GM10248 (cell line): Measurements from ENCODE around the gene UVRAG.

Experiments used
- CTCF ChIA-PET: fragments of 300-600 bp; sonication (Branson Sonifier 250); formaldehyde crosslinking; extraction: SDS; loops from one replicate; lab custom pipeline; 2021; ENCODE audit warnings: antibody characterized with exemption; lab: Yijun Ruan, JAX
- POLR2A ChIA-PET: fragments of 350-650 bp; sonication (Branson Sonifier 250); formaldehyde crosslinking; extraction: SDS; loops from one replicate; lab custom pipeline; 2020; ENCODE audit warnings: antibody characterized with exemption; lab: Yijun Ruan, JAX
- DNase-seq: peaks from one replicate; pipeline ENCODE4 v3.0.0; 2012; ENCODE audit errors: extremely low spot score
- CTCF ChIP-seq: IDR thresholded peaks from 2 replicates; pipeline ENCODE4 v1.5.1; 2012; ENCODE audit warnings: mild to moderate bottlenecking, low read depth; ENCODE audit errors: extremely low read depth, missing control alignments, control extremely low read depth

The UVRAG gene

DNA sequence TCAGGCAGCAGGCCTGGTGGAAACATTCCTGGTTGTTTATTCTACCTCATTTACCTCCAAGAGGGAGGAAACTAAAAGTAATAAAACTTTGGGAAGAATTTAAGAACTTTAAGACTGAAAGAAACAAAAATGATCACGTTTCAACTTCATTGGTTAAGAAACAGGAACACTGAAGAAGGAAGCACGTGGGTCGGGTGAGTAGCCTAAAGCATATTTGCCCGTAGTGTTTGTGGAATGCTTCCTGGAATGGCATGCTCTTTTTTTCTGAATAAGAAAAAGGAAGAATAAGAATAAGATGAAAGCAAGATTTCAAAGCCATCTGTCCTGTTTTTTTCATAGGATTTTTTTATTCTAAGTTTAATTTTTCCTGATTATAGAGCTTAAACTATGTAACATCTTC lies 308.2 kb downstream of the UVRAG start:
- ChIA-PET CTCF (interaction anchor here (2.8 kb wide), 2 partner anchors 8 to 10 kb away, joined by 11 to 25 read pairs; no protein-coding TSS in a partner anchor), POLR2A (no interaction called here)
- no peak for DNase-seq
- no peak for TF ChIP-seq CTCF

DNA sequence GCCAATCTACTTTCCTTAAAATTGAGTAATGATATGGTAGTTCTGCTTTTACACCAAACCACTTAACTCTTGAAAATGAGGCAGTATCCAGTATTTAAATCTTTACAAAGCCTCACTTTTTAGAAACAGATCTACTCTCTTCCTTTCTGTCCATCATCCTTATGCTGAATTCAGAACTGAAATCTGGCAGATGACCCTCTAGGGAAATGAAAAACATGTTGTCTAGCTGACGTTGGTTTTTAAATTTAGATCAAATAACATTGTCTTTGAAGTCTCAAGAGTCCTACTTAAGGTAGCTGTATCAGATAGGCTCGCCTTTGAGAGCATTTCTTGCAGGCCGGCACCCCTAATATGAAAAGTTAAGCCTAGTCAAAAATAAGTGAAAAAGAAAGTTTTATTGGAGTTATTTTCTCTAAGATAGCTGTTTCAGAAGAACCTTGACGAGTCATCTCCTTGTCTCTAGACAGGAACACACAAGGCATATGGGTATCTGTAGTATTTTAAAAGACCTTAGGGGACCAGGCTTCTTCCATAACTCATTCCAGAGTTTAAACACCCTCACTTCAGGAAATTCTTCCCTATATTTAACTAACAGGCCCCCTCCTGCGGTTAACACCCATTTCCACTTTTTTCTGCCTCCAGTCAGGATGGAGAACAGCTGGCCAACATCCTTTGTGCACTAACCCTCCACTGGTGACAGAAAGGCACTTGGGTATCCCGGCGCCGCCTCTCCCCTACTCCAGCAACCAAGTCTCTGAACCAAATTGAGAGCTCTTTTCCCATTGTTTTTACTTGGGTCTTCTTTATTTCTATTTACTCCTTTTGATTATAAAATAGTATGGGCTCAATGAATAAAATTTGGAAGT lies 310.1 kb downstream of the UVRAG start:
- no peak for TF ChIP-seq CTCF
- CTCF ChIA-PET, result interaction anchor here (0.9 to 2.3 kb wide), 7 partner anchors 9 to 402 kb away, joined by 3 to 10 read pairs (median 3); no protein-coding TSS in a partner anchor
- POLR2A ChIA-PET, result interaction anchor here (0.6 to 0.7 kb wide), 2 partner anchors 9 to 1899 kb away, joined by 4 to 5 read pairs; no protein-coding TSS in a partner anchor
- DNase-seq, result peak; percentile 31

- ChIA-PET POLR2A (no interaction called here), CTCF (interaction anchor here (1.1 to 6.5 kb wide), 5 partner anchors 8 to 22 kb away, joined by 3 to 28 read pairs (median 6); no protein-coding TSS in a partner anchor)
- TF ChIP-seq CTCF, result no peak
- DNase-seq, result no peak
Observed at GRCh38 chr11:76129729-76130128, 314.7 kb downstream of the UVRAG start.

- no peak for DNase-seq
- no peak for TF ChIP-seq CTCF
- CTCF ChIA-PET, result interaction anchor here (1.0 to 6.5 kb wide), 9 partner anchors 9 to 76 kb away, joined by 3 to 28 read pairs (median 6); no protein-coding TSS in a partner anchor
- POLR2A ChIA-PET, result interaction anchor here (0.6 to 0.7 kb wide), 2 partner anchors 19 to 363 kb away, joined by 3 read pairs; no protein-coding TSS in a partner anchor
Observed at GRCh38 chr11:76131142-76131541, 316.1 kb downstream of the UVRAG start.

DNA sequence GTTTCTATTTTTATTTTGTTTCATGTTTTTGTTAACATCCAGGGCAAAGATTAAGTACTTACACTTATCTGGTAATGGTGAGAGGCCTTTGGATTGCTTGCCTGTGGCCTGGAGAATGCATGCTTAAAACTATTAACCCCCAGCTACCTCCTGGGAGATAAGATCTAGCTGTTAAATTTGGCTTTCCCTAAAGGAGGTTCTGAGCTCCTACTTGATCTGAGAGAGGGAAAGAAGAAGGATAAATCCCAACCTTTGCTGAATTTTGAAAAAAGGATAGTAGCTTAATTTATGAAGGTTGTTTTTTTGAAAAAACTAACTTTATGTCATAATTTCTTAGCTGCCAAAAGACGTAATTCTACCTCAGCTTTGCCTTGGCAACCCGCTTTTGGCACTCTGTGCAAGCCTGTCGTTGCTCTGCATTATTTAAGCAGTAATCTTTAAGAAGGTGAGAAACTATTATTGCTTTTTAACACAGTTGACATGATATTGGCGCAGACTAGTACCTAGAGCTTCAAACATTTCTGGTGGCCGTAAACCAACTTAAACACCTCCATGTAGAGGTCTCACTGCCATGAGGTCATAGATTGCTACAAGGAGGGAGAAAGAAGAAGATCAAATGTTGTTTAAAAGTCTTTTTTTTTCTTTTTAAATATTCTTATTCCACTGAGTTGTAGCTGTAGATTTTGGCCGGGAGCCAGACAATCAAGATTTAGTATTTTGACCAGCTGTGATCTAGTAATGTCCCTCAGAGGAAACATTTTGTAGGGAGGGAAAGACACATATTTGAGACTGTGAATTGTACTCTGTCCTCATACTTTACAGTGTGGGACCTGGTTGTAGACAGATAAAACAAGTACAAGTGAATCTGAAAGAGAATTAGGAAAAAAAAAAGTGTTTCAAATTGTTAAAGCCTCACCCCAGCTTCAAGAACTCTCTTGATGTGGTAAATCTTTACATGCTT lies 316.9 kb downstream of the UVRAG start:
- TF ChIP-seq CTCF, result no peak
- ChIA-PET POLR2A (interaction anchor here (0.7 kb wide), 1 partner anchor 362 kb away, joined by 3 read pairs; no protein-coding TSS in a partner anchor), CTCF (interaction anchor here (1.1 to 6.5 kb wide), 7 partner anchors 10 to 75 kb away, joined by 3 to 28 read pairs (median 6); no protein-coding TSS in a partner anchor)
- DNase-seq, result no peak
